KMS-11 (cell line): ENCODE results near the gene NUDT4.

Source experiments
- H2AFZ ChIP-seq: fragments of 200-600 bp; sonication (generic); 2 replicates; pipeline ENCODE4 v1.6.1; 2016; ENCODE audit warnings: antibody characterized with exemption, mixed run types, low read depth
- H3K27ac ChIP-seq: fragments of 200-600 bp; sonication (generic); 2 replicates; pipeline ENCODE4 v1.6.1; 2016; ENCODE audit warnings: mild to moderate bottlenecking, mixed run types
- H3K27me3 ChIP-seq: fragments of 200-600 bp; sonication (generic); 2 replicates; pipeline ENCODE4 v1.6.1; 2017; ENCODE audit warnings: mild to moderate bottlenecking, low read depth, mixed run types, moderate library complexity; ENCODE audit not compliant: insufficient read depth
- H3K36me3 ChIP-seq: fragments of 200-600 bp; sonication (generic); 2 replicates; pipeline ENCODE4 v1.6.1; 2017; ENCODE audit warnings: mild to moderate bottlenecking, mixed run types; ENCODE audit not compliant: insufficient read depth
- H3K4me1 ChIP-seq: fragments of 200-600 bp; sonication (generic); 2 replicates; pipeline ENCODE4 v1.6.1; 2016; ENCODE audit warnings: mild to moderate bottlenecking, low read depth, mixed run types; ENCODE audit not compliant: poor library complexity, severe bottlenecking
- H3K4me2 ChIP-seq: fragments of 200-600 bp; sonication (generic); 2 replicates; pipeline ENCODE4 v1.7.0; 2016; ENCODE audit warnings: mild to moderate bottlenecking, mixed run types
- H3K4me3 ChIP-seq: fragments of 200-600 bp; sonication (generic); IDR thresholded peaks from 2 replicates; pipeline ENCODE4 v1.6.1; 2017; ENCODE audit warnings: low read depth, low read length, mixed read lengths; ENCODE audit not compliant: insufficient read depth
- H3K79me2 ChIP-seq: fragments of 200-600 bp; sonication (generic); 2 replicates; pipeline ENCODE4 v1.6.1; 2016; ENCODE audit warnings: low read depth, mixed run types; ENCODE audit not compliant: insufficient read depth
- H3K9ac ChIP-seq: fragments of 200-600 bp; sonication (generic); 2 replicates; pipeline ENCODE4 v1.6.1; 2016; ENCODE audit warnings: mild to moderate bottlenecking, mixed run types
- H4K20me1 ChIP-seq: fragments of 200-600 bp; sonication (generic); 2 replicates; pipeline ENCODE4 v1.6.1; 2016; ENCODE audit warnings: mild to moderate bottlenecking, mixed run types; ENCODE audit not compliant: insufficient read depth
- CTCF ChIP-seq: fragments of 200-600 bp; sonication (generic); conservative IDR thresholded peaks from 2 replicates; pipeline ENCODE4 v1.6.1; 2017; ENCODE audit warnings: low read depth, mild to moderate bottlenecking, antibody characterized with exemption, low read length, moderate library complexity, mixed read lengths

NUDT4 gene

GRCh38 chr12:93456077-93456476 lies 78.4 kb downstream of the NUDT4 start:
- no peaks in the 10 kb centered on the region for H4K20me1 ChIP-seq
- H3K4me1 ChIP-seq = no peaks in the 10 kb centered on the region
- no peaks in the 10 kb centered on the region for H3K27me3 ChIP-seq
- H3K79me2 ChIP-seq = no peaks in the 10 kb centered on the region
- no peaks in the 10 kb centered on the region for H3K36me3 ChIP-seq
- no peak overlapping the region for H3K4me3 ChIP-seq
- TF ChIP-seq CTCF = no peak
- no peak overlapping the region for H3K4me2 ChIP-seq
- no peak overlapping the region for H3K9ac ChIP-seq
- no peak overlapping the region for H2AFZ ChIP-seq
- no peak overlapping the region for H3K27ac ChIP-seq
